Esophagus squamous epithelium (tissue), 4 donors: ENCODE data around the gene SSRP1.

Experiments
- POLR2A ChIP-seq, 4 donors: fragments of 450-650 bp; IDR thresholded peaks; one replicate each; pipeline ENCODE4 v1.6.1; 2017; ENCODE audit warnings: antibody characterized with exemption in 4 of 4, mild to moderate bottlenecking in 4 of 4, moderate library complexity in 3 of 4
- TF ChIP-seq, protein P1 (sequence below), 6 experiments: fragments of 450-650 bp in 4 of 6; fragments of 200-600 bp in 2 of 6; sonication (generic) in 2 of 6; IDR thresholded peaks; one replicate each; pipeline ENCODE4 v1.5.1; 2016 to 2019; ENCODE audit warnings: antibody characterized with exemption in 6 of 6, mild to moderate bottlenecking in 4 of 6, moderate library complexity in 4 of 6

- TF ChIP-seq, protein P1, sequence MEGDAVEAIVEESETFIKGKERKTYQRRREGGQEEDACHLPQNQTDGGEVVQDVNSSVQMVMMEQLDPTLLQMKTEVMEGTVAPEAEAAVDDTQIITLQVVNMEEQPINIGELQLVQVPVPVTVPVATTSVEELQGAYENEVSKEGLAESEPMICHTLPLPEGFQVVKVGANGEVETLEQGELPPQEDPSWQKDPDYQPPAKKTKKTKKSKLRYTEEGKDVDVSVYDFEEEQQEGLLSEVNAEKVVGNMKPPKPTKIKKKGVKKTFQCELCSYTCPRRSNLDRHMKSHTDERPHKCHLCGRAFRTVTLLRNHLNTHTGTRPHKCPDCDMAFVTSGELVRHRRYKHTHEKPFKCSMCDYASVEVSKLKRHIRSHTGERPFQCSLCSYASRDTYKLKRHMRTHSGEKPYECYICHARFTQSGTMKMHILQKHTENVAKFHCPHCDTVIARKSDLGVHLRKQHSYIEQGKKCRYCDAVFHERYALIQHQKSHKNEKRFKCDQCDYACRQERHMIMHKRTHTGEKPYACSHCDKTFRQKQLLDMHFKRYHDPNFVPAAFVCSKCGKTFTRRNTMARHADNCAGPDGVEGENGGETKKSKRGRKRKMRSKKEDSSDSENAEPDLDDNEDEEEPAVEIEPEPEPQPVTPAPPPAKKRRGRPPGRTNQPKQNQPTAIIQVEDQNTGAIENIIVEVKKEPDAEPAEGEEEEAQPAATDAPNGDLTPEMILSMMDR (IDR thresholded peaks at IDR 0.05): no peak
- no peak for TF ChIP-seq POLR2A (IDR thresholded peaks at IDR 0.05)
These were observed 23.7 kb upstream of the SSRP1 start for GRCh38 chr11:57359396-57359795.
